Ascending aorta (tissue), 2 donors: ENCODE measurements around the gene AGAP3. TPM values are rescaled to one million over a fixed set of nuclear protein-coding genes. Genes with fewer than 3 reads are reported as not detected.
A peak's percentile ranks its signal among the peaks of the same experiment; 100 is the strongest.

Experiments
- DNase-seq, 2 donors: peaks; one replicate each; pipeline ENCODE4 v3.0.0-alpha.2; 2019; ENCODE audit warnings: low spot score in 2 of 2
- H3K27ac ChIP-seq, 2 donors: fragments of 200-600 bp; sonication (generic); one replicate each; pipeline ENCODE4 v1.5.1; 2016 to 2017; ENCODE audit warnings: mild to moderate bottlenecking in 1 of 2
- H3K27me3 ChIP-seq: fragments of 200-600 bp; sonication (generic); one replicate; pipeline ENCODE4 v1.5.1; 2017
- H3K36me3 ChIP-seq, 2 donors: fragments of 200-600 bp; sonication (generic); one replicate each; pipeline ENCODE4 v1.5.1; 2016
- H3K4me1 ChIP-seq, 2 donors: fragments of 200-600 bp; sonication (generic); one replicate each; pipeline ENCODE4 v1.5.1; 2016 to 2017; ENCODE audit warnings: mild to moderate bottlenecking in 1 of 2
- H3K4me3 ChIP-seq, 2 donors: fragments of 200-600 bp; sonication (generic); one replicate each; pipeline ENCODE4 v1.5.1; 2016 to 2017; ENCODE audit warnings: mild to moderate bottlenecking in 1 of 2
- H3K9me3 ChIP-seq, 2 donors: fragments of 200-600 bp; sonication (generic); one replicate each; pipeline ENCODE4 v1.5.1; 2016
- CTCF ChIP-seq, 3 experiments: fragments of 200-600 bp in 2 of 3; fragments of 450-650 bp in 1 of 3; sonication (generic) in 2 of 3; IDR thresholded peaks; one replicate each; pipeline ENCODE4 v1.5.1; 2016 to 2019; ENCODE audit warnings: antibody characterized with exemption in 3 of 3, mild to moderate bottlenecking in 1 of 3, moderate library complexity in 1 of 3
- intact Hi-C: fragments of 100-400 bp; cut with DNase I; formaldehyde crosslinking; loops from one replicate; pipeline ENCODE4 v1.15.1; 2023
- total RNA-seq: library from RNA; depleted of rRNA; stranded (reverse); fragments of >200 nt; gene quantifications from one replicate; pipeline ENCODE4 v1.1.0, GENCODE V29; 2016

Gene AGAP3
- total RNA-seq, 1 donor from 2014 or later: 82.6 TPM

DNA sequence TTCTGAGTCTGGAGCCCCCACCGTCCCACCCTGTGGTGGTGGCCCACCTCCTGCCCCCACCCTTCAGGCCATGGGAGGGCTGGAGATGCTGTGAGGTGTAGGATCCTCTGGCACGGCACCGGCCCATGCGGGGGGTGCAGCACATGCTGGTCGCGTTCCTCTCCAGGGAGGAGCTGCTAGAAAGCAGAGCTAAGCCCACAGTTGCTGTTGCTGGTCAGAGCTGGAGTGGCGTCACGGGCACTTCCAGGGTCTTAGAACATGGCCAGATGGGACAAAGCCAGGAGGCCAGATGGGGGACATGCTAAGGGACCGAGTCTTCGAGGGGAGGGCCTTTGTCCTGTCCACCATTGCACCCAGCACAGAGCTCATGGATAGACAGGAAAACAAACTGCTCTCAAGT is 21.6 kb downstream of the AGAP3 start:
- TF ChIP-seq CTCF (IDR thresholded peaks at IDR 0.05): no peak
- no peak overlapping the region for H3K4me3 ChIP-seq
- H3K27ac ChIP-seq: no peak overlapping the region
- intact Hi-C loops: no loop called here
- H3K36me3 ChIP-seq: peaks cover 0 to 13% of the 10 kb centered on the region in 2 donors
- no peaks in the 10 kb centered on the region for H3K27me3 ChIP-seq
- DNase-seq: no peak
- H3K9me3 ChIP-seq: no peaks in the 10 kb centered on the region
- no peaks in the 10 kb centered on the region for H3K4me1 ChIP-seq

DNA sequence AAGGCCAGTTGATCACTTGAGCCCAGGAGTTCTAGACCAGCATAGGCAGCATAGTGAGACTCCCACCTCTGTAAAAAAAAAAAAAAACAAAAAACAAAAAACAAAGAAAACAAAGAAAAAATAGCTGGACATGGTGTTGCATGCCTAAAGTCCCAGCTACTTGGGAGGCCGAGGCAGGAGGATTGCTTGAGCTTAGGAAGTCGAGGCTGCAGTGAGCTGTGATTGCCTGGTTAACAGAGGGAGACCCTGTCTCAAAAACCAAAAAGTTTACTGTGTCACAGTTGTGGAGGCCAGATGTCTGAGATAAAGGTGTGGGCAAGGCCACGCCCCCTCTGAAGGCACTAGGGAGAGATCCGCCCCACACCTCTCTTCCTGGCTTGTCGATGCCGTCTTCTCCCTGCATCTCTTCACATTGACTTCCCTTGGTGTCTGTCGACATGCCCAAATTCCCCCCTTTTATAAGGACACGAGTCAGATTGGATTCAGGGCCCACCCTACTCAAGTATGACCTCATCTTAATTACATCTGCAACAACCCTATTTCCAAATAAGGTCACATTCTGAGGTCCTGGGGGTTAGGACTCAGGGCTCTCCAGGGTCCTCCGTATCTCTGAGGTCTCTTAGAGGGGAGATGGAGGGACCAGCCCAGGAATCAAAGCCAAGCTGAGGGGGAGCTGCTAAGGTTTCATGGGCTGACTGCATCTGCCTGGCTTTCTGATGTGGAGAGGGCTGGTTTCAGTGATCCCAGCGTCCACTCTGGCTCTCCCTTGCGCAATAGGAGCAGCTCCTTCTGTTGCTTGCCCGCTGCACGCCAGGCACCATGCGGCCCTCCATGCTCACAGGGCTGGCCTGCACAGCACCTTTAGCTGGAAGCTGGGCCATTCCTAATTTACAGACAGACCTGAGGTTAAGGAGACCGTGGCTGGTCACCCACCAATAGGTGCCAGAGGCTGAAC is 23.1 kb downstream of the AGAP3 start:
- no peaks in the 10 kb centered on the region for H3K4me1 ChIP-seq
- H3K36me3 ChIP-seq: peaks cover 0 to 9% of the 10 kb centered on the region in 2 donors
- no peak overlapping the region for H3K4me3 ChIP-seq
- no peaks in the 10 kb centered on the region for H3K9me3 ChIP-seq
- H3K27ac ChIP-seq: peak overlapping the region in 1 of 2 donors; percentile 3
- DNase-seq: no peak
- H3K27me3 ChIP-seq: no peaks in the 10 kb centered on the region
- TF ChIP-seq CTCF (IDR thresholded peaks at IDR 0.05): no peak
- intact Hi-C loops: loop anchor here (2.0 to 5.0 kb wide), 4 partner anchors 49 to 147 kb away; partner anchors contain the start of gene ABCB8

DNA sequence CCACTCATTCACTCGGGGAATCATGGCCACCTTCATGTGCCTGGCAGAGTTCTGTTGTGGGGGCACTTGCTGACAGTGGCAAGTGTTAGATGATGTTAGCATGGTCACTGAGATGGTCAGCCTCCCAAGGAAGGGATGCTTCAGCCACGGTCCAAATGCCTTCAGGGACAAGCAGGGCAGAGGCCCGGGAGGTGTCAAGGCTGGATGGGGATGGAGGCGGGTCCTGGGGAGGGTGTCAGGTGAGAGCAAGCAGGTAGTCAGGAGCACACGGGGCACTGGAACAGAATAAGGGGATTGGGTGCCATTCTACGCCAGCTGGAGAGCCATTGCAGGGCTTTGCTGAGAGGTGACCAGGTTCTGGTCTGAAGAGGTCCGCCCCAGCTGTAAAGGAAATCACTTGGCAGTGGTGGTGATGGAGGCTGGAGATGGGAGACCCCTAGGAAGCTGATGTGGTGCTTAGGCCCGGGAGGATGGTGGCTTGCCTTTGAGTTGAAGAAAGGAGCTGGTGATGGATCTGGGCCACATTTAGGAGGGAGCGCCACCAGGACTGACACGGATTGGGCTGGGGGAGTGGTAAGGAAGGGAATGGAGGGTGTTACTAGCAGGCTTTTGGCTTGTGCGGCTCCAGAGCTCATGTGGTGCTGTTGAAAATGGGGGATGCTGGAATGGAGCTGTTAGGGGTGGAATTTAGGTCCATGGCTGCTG is 24.1 kb downstream of the AGAP3 start:
- H3K9me3 ChIP-seq: no peaks in the 10 kb centered on the region
- peaks cover 0 to 6% of the 10 kb centered on the region in 2 donors for H3K36me3 ChIP-seq
- no peak for TF ChIP-seq CTCF (IDR thresholded peaks at IDR 0.05)
- no peak for DNase-seq
- H3K4me1 ChIP-seq: no peaks in the 10 kb centered on the region
- H3K27me3 ChIP-seq: no peaks in the 10 kb centered on the region
- intact Hi-C loops: loop anchor here (2.0 to 5.0 kb wide), 4 partner anchors 50 to 148 kb away; partner anchors contain the start of gene ABCB8
- H3K27ac ChIP-seq: peak overlapping the region in 1 of 2 donors; percentile 3
- H3K4me3 ChIP-seq: no peak overlapping the region

- no peak overlapping the region for H3K4me3 ChIP-seq
- H3K36me3 ChIP-seq: peaks cover 0 to 6% of the 10 kb centered on the region in 2 donors
- intact Hi-C loops: loop anchor here (1.0 to 5.0 kb wide), 6 partner anchors 24 to 213 kb away; partner anchors contain the start of gene ABCB8
- H3K9me3 ChIP-seq: no peaks in the 10 kb centered on the region
- no peak overlapping the region for H3K27ac ChIP-seq
- no peaks in the 10 kb centered on the region for H3K27me3 ChIP-seq
- H3K4me1 ChIP-seq: peaks cover 0 to 2% of the 10 kb centered on the region in 2 donors
- peak; percentile 69 to 91 (median 90) for TF ChIP-seq CTCF (IDR thresholded peaks at IDR 0.05)
- peak in 1 of 2 donors; percentile 87 for DNase-seq
Observed at GRCh38 chr7:151110941-151111645, 24.8 kb downstream of the AGAP3 start.
